ENCODE results near the gene TULP1. TPM values are rescaled to one million over a fixed set of nuclear protein-coding genes. Genes with fewer than 3 reads are reported as not detected.

Gene TULP1
- total and polyA plus RNA-seq, 11 donors = 0.15 TPM; not detected in 10

- DNase-seq (peak; percentile 95 to 97 (median 97)), ATAC-seq (peak; percentile 86 to 92 (median 88))
- intact Hi-C loops (cut with DNase I) = loop anchor here in 7 of 10 donors (1.0 to 5.0 kb wide), 3 partner anchors 28 to 126 kb away; partner anchors contain the start of genes PPARD (in 7 of the 7) and TEAD3 (in 1 of the 7)
- no peaks in the 10 kb centered on the region for H3K9me3 ChIP-seq
- no peaks in the 10 kb centered on the region for H3K27me3 ChIP-seq
- TF ChIP-seq POLR2A (IDR thresholded peaks at IDR 0.05) = peak in 1 of 2 donors; percentile 92
- TF ChIP-seq, protein P1, sequence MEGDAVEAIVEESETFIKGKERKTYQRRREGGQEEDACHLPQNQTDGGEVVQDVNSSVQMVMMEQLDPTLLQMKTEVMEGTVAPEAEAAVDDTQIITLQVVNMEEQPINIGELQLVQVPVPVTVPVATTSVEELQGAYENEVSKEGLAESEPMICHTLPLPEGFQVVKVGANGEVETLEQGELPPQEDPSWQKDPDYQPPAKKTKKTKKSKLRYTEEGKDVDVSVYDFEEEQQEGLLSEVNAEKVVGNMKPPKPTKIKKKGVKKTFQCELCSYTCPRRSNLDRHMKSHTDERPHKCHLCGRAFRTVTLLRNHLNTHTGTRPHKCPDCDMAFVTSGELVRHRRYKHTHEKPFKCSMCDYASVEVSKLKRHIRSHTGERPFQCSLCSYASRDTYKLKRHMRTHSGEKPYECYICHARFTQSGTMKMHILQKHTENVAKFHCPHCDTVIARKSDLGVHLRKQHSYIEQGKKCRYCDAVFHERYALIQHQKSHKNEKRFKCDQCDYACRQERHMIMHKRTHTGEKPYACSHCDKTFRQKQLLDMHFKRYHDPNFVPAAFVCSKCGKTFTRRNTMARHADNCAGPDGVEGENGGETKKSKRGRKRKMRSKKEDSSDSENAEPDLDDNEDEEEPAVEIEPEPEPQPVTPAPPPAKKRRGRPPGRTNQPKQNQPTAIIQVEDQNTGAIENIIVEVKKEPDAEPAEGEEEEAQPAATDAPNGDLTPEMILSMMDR (IDR thresholded peaks at IDR 0.05) = peak; percentile 92 to 99 (median 95)
- peak within 1 kb of the TSS; percentile 61 to 98 (median 72) for H3K4me3 ChIP-seq
- H3K4me1 ChIP-seq = peaks cover 3 to 40% (median 23%) of the 10 kb centered on the region in 12 donors
- peaks cover 0 to 45% (median 36%) of the 10 kb centered on the region in 9 donors for H3K36me3 ChIP-seq
- WGBS, 4 donors = 0 to 2% (median 0%) methylated on average over 37 to 86 of the region's 86 CpGs
- H3K27ac ChIP-seq = peak within 1 kb of the TSS; percentile 62 to 94 (median 88)
Observed at GRCh38 chr6:35468181-35468979, 44.3 kb downstream of the TULP1 start, which contains the start of gene RPL10A. RPL10A (plus strand) TSS chr6:35468401; CDS start chr6:35468435, 34 bp downstream.

GRCh38 chr6:35465646-35466045 is 47.0 kb downstream of the TULP1 start:
- TF ChIP-seq POLR2A (IDR thresholded peaks at IDR 0.05) = no peak
- TF ChIP-seq, protein P1 (IDR thresholded peaks at IDR 0.05) = no peak
- peaks cover 0 to 27% (median 17%) of the 10 kb centered on the region in 12 donors for H3K4me1 ChIP-seq
- intact Hi-C loops (cut with DNase I) = loop anchor here in 5 of 10 donors (5.0 kb wide), 1 partner anchor 123 kb away; the partner anchor contains the start of gene PPARD (in 5 of the 5)
- DNase-seq (no peak), ATAC-seq (no peak)
- H3K4me3 ChIP-seq = no peak overlapping the region
- no peak overlapping the region for H3K27ac ChIP-seq
- WGBS, 4 donors = 89 to 100% (median 93%) methylated on average over 1 of the region's 1 CpG
- H3K9me3 ChIP-seq = no peaks in the 10 kb centered on the region
- no peaks in the 10 kb centered on the region for H3K27me3 ChIP-seq
- peaks cover 0 to 35% (median 18%) of the 10 kb centered on the region in 9 donors for H3K36me3 ChIP-seq

DNA sequence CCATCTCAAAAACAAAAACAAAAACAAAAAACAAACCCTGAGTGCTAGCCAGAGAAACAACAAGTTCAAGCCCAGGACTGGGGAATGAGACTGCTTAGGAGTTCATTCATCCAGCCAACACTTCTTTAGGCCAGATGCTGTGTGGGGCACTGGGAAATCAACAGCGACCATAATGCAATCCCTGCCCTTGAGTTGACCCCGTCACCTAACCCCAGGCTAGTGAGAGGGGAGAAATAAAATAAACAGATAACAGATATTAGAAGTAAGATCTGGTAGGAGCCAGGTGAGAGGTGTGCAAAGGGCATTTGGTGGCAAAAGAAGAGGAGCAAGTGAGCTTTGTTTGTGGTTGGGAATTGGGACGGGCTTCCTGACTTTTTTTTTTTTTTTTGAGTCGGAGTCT is 49.4 kb downstream of the TULP1 start:
- H3K36me3 ChIP-seq = peaks cover 0 to 34% (median 18%) of the 10 kb centered on the region in 9 donors
- H3K4me1 ChIP-seq = peaks cover 0 to 9% (median 4%) of the 10 kb centered on the region in 12 donors

More for the DNA sequence above, 49.4 kb downstream of the TULP1 start:
- Histone ChIP-seq H3K9me3 (no peaks in the 10 kb centered on the region), H3K4me3 (no peak overlapping the region), H3K27me3 (no peaks in the 10 kb centered on the region), H3K27ac (no peak overlapping the region)
- WGBS, 4 donors = 89 to 95% (median 91%) methylated on average over 4 of the region's 4 CpGs
- no peak for DNase-seq
- TF ChIP-seq POLR2A (IDR thresholded peaks at IDR 0.05) = no peak
- TF ChIP-seq, protein P1 (IDR thresholded peaks at IDR 0.05) = no peak
- ATAC-seq = no peak
- intact Hi-C loops (cut with DNase I) = no loop called here
